Smooth muscle cell of the brain vasculature (primary cell): ENCODE results near the gene RPTOR.

Experiments used
- DNase-seq: peaks from one replicate; pipeline ENCODE4 v3.0.0-alpha.2; 2012; ENCODE audit warnings: low read depth, low spot score

Gene RPTOR

GRCh38 chr17:80664217-80664790 lies 119.7 kb downstream of the RPTOR start:
- DNase-seq = no peak

- DNase-seq = no peak
These were observed 121.2 kb downstream of the RPTOR start for GRCh38 chr17:80665792-80666191.

GRCh38 chr17:80666867-80667266 lies 122.2 kb downstream of the RPTOR start:
- DNase-seq = no peak

GRCh38 chr17:80667462-80668277 lies 123.0 kb downstream of the RPTOR start:
- DNase-seq = no peak

GRCh38 chr17:80668375-80669148 lies 123.9 kb downstream of the RPTOR start:
- DNase-seq = no peak

- DNase-seq = no peak
These were observed 126.6 kb downstream of the RPTOR start for GRCh38 chr17:80671039-80671824.

- no peak for DNase-seq
These were observed 127.1 kb downstream of the RPTOR start for GRCh38 chr17:80671825-80672110.

- no peak for DNase-seq
These were observed 128.7 kb downstream of the RPTOR start for GRCh38 chr17:80673152-80673920.

GRCh38 chr17:80675438-80676095 lies 130.9 kb downstream of the RPTOR start:
- no peak for DNase-seq

- DNase-seq = no peak
These were observed 131.4 kb downstream of the RPTOR start for GRCh38 chr17:80676096-80676466.

GRCh38 chr17:80676564-80676963 lies 131.9 kb downstream of the RPTOR start:
- DNase-seq = no peak

- DNase-seq = no peak
These were observed 132.6 kb downstream of the RPTOR start for GRCh38 chr17:80677214-80677756.

GRCh38 chr17:80679816-80680215 lies 135.2 kb downstream of the RPTOR start:
- DNase-seq = no peak

GRCh38 chr17:80681215-80681614 lies 136.6 kb downstream of the RPTOR start:
- no peak for DNase-seq

GRCh38 chr17:80682372-80682771 lies 137.7 kb downstream of the RPTOR start:
- no peak for DNase-seq

- no peak for DNase-seq
These were observed 139.0 kb downstream of the RPTOR start for GRCh38 chr17:80683625-80684104.

GRCh38 chr17:80687839-80688238 lies 143.2 kb downstream of the RPTOR start:
- DNase-seq = no peak

- no peak for DNase-seq
These were observed 144.5 kb downstream of the RPTOR start for GRCh38 chr17:80689129-80689619.

- no peak for DNase-seq
These were observed 147.1 kb downstream of the RPTOR start for GRCh38 chr17:80691784-80692183.

GRCh38 chr17:80692931-80693467 lies 148.4 kb downstream of the RPTOR start:
- DNase-seq = no peak
